ENCODE data around the gene FBLN7. TPM values are rescaled to one million over a fixed set of nuclear protein-coding genes. Genes with fewer than 3 reads are reported as not detected.
A peak's percentile ranks its signal among the peaks of the same experiment; 100 is the strongest.

FBLN7 gene
- total RNA-seq, 1 experiment from 2014 or later = 0.07 TPM

DNA sequence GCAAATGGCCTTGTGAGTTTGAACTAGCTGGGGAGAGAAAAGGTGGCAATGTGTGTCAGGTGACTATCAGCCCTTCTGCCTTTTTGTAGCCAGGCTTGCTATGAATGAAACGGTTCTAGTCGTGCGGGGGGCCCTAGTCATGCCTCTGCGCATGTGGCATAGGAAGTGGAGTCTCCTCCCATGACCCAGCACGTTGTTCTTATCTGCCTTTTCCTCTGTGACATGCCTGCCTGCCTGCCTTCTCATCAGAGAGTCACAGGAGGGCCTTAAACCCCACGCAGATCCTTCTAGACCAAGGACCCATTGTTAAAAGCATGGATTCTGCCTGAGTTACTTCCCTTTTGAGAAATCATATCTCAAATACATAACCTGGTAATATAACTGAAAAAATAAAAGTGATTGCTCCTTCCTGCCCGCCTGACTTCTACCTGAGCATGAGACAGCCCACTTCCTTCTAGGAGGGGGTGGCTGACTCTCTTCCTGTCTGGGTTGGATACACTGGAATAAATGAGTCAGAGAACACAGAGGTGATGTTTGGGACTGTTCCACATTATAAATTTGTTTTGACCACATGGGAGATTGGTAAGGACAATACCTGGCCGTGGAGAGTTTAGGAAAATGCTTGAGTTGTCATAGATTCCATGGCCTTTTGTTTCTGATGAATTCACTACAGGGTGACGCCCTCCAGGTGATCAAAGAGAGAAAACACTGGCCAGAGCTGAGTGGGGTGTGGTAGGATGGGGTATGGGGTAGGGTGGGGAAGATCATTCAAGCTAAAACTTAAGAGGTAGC lies 49.8 kb downstream of the FBLN7 start:
- H2AFZ ChIP-seq (ENCODE audit: low read length) = peak overlapping the region; percentile 11
- H3K27me3 ChIP-seq (ENCODE audit: low read length) = no peaks in the 10 kb centered on the region
- no peaks in the 10 kb centered on the region for H3K9me3 ChIP-seq (ENCODE audit: low read length)
- H4K20me1 ChIP-seq (ENCODE audit: insufficient read depth, low read depth, low read length) = no peaks in the 10 kb centered on the region
- no peaks in the 10 kb centered on the region for H3K79me2 ChIP-seq (ENCODE audit: low read length)
- H3K4me3 ChIP-seq (ENCODE audit: low read length) = no peak overlapping the region
- peaks cover 4% of the 10 kb centered on the region; the same call in 1 of the 2 replicates for H3K4me1 ChIP-seq (ENCODE audit: low read length)
- H3K27ac ChIP-seq (ENCODE audit: low read length) = no peak overlapping the region
- no peak for DNase-seq
- no peaks in the 10 kb centered on the region for H3K36me3 ChIP-seq (ENCODE audit: insufficient read depth, low read length)
- no peaks in the 10 kb centered on the region for H3K9me2 ChIP-seq (replicated peaks; ENCODE audit: insufficient read depth, low read length)
- H3K4me2 ChIP-seq (ENCODE audit: low read depth, low read length, poor library complexity, severe bottlenecking) = no peak overlapping the region
- 0 out of 2 replicates have a peak overlapping the region, but pooled peaks have one; percentile 16 for H3K9ac ChIP-seq (ENCODE audit: low read length)

DNA sequence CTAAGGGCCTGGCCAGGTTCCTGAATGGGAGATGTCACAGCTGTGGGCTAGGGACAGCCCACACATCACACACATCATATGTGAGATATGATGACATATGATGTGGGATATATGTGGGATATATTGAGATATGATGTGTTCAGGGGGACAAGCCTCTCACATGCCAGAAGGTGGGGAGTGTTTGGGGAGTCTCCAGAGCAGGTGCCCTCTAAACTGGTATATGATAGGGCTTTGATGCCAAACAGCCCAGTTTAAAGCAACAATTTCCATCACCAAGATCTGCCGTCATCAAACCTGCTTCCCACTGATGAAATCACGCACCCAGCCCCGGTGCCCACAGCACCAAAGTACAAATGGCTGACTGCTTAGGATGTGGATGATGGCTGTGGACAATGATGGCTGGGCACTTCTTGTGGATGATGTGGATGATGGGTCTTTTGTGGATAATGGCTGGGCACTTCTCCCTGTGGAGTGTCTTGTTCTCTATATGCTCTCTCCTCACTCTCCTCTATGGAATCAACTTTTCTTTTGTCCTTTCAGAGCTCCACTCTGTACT lies 50.9 kb downstream of the FBLN7 start:
- Histone ChIP-seq H3K79me2 (ENCODE audit: low read length) (no peaks in the 10 kb centered on the region), H3K9me3 (ENCODE audit: low read length) (no peaks in the 10 kb centered on the region), H3K4me1 (ENCODE audit: low read length) (peaks cover 4% of the 10 kb centered on the region; the same call in 1 of the 2 replicates), H3K9ac (ENCODE audit: low read length) (no peak overlapping the region), H3K9me2 (replicated peaks; ENCODE audit: insufficient read depth, low read length) (no peaks in the 10 kb centered on the region), H2AFZ (ENCODE audit: low read length) (no peak overlapping the region), H3K4me2 (ENCODE audit: low read depth, low read length, poor library complexity, severe bottlenecking) (no peak overlapping the region), H3K27me3 (ENCODE audit: low read length) (no peaks in the 10 kb centered on the region), H3K27ac (ENCODE audit: low read length) (no peak overlapping the region), H3K4me3 (ENCODE audit: low read length) (no peak overlapping the region), H4K20me1 (ENCODE audit: insufficient read depth, low read depth, low read length) (no peaks in the 10 kb centered on the region), H3K36me3 (ENCODE audit: insufficient read depth, low read length) (no peaks in the 10 kb centered on the region)
- no peak for DNase-seq

DNA sequence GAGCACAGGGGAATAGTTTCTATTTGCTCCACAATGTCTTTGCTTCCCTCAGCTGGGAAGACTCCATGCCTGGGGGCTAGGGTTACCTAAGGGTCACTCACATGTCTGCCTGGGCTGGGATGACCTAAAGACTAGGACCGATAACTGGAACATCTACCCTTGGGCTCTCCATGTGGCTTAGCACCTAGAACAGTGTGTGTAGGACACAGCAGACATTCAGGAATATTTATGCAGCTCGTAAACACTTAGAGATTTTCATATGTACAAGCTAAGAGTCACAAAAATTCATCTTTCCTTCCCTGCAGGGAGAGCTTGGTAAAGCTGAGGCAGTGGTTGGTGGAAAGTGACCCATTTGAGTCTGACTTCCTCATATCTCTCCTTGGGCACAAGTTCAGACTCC lies 55.8 kb downstream of the FBLN7 start:
- Histone ChIP-seq H3K9me3 (ENCODE audit: low read length) (no peaks in the 10 kb centered on the region), H3K79me2 (ENCODE audit: low read length) (no peaks in the 10 kb centered on the region), H3K36me3 (ENCODE audit: insufficient read depth, low read length) (no peaks in the 10 kb centered on the region), H3K27me3 (ENCODE audit: low read length) (no peaks in the 10 kb centered on the region), H3K4me3 (ENCODE audit: low read length) (no peak overlapping the region), H4K20me1 (ENCODE audit: insufficient read depth, low read depth, low read length) (no peaks in the 10 kb centered on the region), H3K27ac (ENCODE audit: low read length) (no peak overlapping the region), H3K9me2 (replicated peaks; ENCODE audit: insufficient read depth, low read length) (no peaks in the 10 kb centered on the region), H2AFZ (ENCODE audit: low read length) (no peak overlapping the region), H3K9ac (ENCODE audit: low read length) (no peak overlapping the region), H3K4me1 (ENCODE audit: low read length) (no peaks in the 10 kb centered on the region), H3K4me2 (ENCODE audit: low read depth, low read length, poor library complexity, severe bottlenecking) (no peak overlapping the region)
- no peak for DNase-seq

DNA sequence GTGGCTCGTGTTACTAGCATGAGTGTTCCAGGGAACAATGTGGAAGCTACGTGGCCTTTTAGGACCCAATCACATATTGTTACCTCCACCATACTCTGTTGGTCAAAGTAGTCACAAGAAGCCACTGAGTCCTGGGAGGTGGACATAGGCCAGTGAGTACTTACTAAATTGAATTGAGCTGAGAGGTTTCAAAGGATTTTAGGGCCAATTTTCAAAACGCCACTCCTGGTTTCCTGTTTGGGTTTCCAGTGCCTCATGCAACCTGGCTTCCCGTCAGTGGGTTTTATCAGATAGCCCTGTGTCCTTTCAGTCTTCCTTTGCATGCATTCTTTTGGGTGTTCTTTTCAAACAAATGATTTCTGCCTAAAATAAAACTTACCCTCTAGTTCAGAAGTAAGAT lies 56.3 kb downstream of the FBLN7 start:
- no peak overlapping the region for H3K4me2 ChIP-seq (ENCODE audit: low read depth, low read length, poor library complexity, severe bottlenecking)
- H3K79me2 ChIP-seq (ENCODE audit: low read length) = no peaks in the 10 kb centered on the region
- DNase-seq = no peak
- H3K4me1 ChIP-seq (ENCODE audit: low read length) = no peaks in the 10 kb centered on the region
- H3K9ac ChIP-seq (ENCODE audit: low read length) = no peak overlapping the region
- no peak overlapping the region for H2AFZ ChIP-seq (ENCODE audit: low read length)
- no peaks in the 10 kb centered on the region for H3K9me2 ChIP-seq (replicated peaks; ENCODE audit: insufficient read depth, low read length)
- no peaks in the 10 kb centered on the region for H4K20me1 ChIP-seq (ENCODE audit: insufficient read depth, low read depth, low read length)
- H3K27me3 ChIP-seq (ENCODE audit: low read length) = no peaks in the 10 kb centered on the region
- H3K27ac ChIP-seq (ENCODE audit: low read length) = no peak overlapping the region
- H3K9me3 ChIP-seq (ENCODE audit: low read length) = no peaks in the 10 kb centered on the region
- no peaks in the 10 kb centered on the region for H3K36me3 ChIP-seq (ENCODE audit: insufficient read depth, low read length)
- H3K4me3 ChIP-seq (ENCODE audit: low read length) = no peak overlapping the region

DNA sequence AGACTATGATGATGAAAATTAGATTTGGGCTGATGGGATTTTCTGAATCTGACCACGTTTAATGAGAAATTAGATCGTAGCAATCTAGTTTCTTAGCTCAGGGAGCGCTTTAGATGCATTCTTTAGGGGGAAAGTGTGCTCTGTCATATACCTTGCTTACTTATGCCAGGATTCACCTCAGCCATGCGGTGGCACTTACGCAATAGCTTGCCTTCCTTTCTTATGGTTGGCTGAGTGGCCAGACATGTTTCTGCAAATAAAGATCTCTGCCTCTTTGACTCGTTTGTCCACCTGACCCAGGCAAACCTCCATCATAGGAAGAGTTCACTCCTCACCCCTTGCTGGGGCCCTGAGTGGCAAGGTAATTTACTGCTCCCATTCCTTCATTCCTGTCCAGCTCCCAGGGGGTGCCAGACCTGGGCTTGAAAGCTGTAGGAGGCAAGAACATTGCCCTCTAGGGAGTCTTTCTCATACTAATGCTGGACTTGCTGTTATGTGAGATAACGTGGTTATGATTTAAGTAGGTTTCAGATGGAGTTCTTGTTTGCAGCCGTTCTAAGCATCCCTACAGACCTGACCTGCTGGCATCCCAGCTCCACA lies 57.1 kb downstream of the FBLN7 start:
- Histone ChIP-seq H3K4me1 (ENCODE audit: low read length) (no peaks in the 10 kb centered on the region), H3K9me3 (ENCODE audit: low read length) (no peaks in the 10 kb centered on the region), H3K79me2 (ENCODE audit: low read length) (no peaks in the 10 kb centered on the region), H4K20me1 (ENCODE audit: insufficient read depth, low read depth, low read length) (no peaks in the 10 kb centered on the region), H3K4me2 (ENCODE audit: low read depth, low read length, poor library complexity, severe bottlenecking) (no peak overlapping the region), H3K9me2 (replicated peaks; ENCODE audit: insufficient read depth, low read length) (no peaks in the 10 kb centered on the region), H3K9ac (ENCODE audit: low read length) (no peak overlapping the region), H3K36me3 (ENCODE audit: insufficient read depth, low read length) (no peaks in the 10 kb centered on the region), H3K27me3 (ENCODE audit: low read length) (no peaks in the 10 kb centered on the region), H3K4me3 (ENCODE audit: low read length) (no peak overlapping the region), H2AFZ (ENCODE audit: low read length) (no peak overlapping the region), H3K27ac (ENCODE audit: low read length) (no peak overlapping the region)
- DNase-seq = no peak

DNA sequence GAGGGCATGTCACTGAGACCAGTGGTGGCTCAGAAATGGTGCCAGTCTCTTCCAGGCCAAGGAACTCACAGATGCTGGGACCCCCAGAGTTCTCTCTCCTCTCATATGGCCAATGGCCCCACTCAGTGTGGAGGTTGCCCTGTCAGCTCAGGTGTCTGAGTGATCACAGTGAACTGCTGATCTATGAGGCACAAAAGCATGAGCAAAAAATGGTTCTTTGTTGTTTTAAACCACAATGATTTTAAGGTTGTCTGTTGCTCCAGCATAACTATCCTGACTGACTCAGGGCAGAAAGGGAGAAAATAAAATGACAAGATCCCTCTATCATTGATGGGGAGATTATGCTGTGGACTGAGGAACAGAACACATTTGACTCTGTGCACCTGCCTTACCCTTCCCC lies 57.8 kb downstream of the FBLN7 start:
- H3K9ac ChIP-seq (ENCODE audit: low read length) = no peak overlapping the region
- no peaks in the 10 kb centered on the region for H3K4me1 ChIP-seq (ENCODE audit: low read length)
- no peaks in the 10 kb centered on the region for H3K79me2 ChIP-seq (ENCODE audit: low read length)
- H3K27ac ChIP-seq (ENCODE audit: low read length) = no peak overlapping the region
- H3K4me2 ChIP-seq (ENCODE audit: low read depth, low read length, poor library complexity, severe bottlenecking) = no peak overlapping the region
- no peaks in the 10 kb centered on the region for H3K27me3 ChIP-seq (ENCODE audit: low read length)
- H3K4me3 ChIP-seq (ENCODE audit: low read length) = no peak overlapping the region
- H3K9me2 ChIP-seq (replicated peaks; ENCODE audit: insufficient read depth, low read length) = no peaks in the 10 kb centered on the region
- H2AFZ ChIP-seq (ENCODE audit: low read length) = no peak overlapping the region
- no peak for DNase-seq
- H3K9me3 ChIP-seq (ENCODE audit: low read length) = no peaks in the 10 kb centered on the region
- no peaks in the 10 kb centered on the region for H4K20me1 ChIP-seq (ENCODE audit: insufficient read depth, low read depth, low read length)
- no peaks in the 10 kb centered on the region for H3K36me3 ChIP-seq (ENCODE audit: insufficient read depth, low read length)

DNA sequence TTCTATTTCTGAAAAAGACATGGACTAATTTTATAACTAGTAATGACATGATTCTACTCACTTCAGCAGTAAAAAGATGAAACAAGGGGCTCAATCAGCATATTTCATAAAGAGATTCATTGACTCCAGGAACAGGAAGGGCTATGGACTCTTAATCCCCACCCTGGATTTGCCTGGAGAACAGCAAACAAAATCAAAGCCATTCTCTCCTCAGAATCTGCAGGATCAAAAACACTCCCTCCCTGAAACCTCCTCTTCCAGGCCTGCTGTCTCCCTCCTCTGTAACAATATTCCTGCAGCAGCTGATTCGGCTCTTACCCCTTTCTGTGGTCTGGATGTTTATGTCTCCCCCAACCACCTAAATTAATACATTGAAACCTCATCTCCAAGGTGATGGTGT lies 59.7 kb downstream of the FBLN7 start:
- Histone ChIP-seq H3K4me3 (ENCODE audit: low read length) (no peak overlapping the region), H3K4me2 (ENCODE audit: low read depth, low read length, poor library complexity, severe bottlenecking) (no peak overlapping the region), H3K79me2 (ENCODE audit: low read length) (no peaks in the 10 kb centered on the region), H3K27me3 (ENCODE audit: low read length) (no peaks in the 10 kb centered on the region), H3K4me1 (ENCODE audit: low read length) (no peaks in the 10 kb centered on the region), H3K9me3 (ENCODE audit: low read length) (no peaks in the 10 kb centered on the region), H3K9ac (ENCODE audit: low read length) (no peak overlapping the region), H4K20me1 (ENCODE audit: insufficient read depth, low read depth, low read length) (no peaks in the 10 kb centered on the region), H3K9me2 (replicated peaks; ENCODE audit: insufficient read depth, low read length) (no peaks in the 10 kb centered on the region), H3K27ac (ENCODE audit: low read length) (no peak overlapping the region), H3K36me3 (ENCODE audit: insufficient read depth, low read length) (no peaks in the 10 kb centered on the region), H2AFZ (ENCODE audit: low read length) (no peak overlapping the region)
- no peak for DNase-seq

DNA sequence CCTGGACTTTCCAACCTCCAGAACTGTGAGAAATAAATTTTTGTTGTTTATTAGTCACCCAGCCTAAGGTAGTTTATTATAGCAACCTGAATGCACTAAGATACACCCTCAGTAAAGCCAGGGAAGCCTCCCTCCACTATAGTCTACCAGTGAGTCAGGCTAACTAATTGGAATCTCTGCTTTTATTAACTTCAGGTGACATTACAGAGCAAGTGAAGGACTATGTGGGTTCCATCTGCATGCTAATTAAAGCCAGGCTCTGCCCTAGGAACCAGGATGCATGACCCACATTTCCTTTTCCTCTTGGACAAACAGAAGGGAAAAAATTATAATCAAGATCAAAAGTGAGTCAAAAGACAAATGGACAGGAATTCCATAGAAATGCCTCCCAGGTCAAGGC lies 60.6 kb downstream of the FBLN7 start:
- Histone ChIP-seq H3K36me3 (ENCODE audit: insufficient read depth, low read length) (no peaks in the 10 kb centered on the region), H3K4me2 (ENCODE audit: low read depth, low read length, poor library complexity, severe bottlenecking) (no peak overlapping the region), H3K4me3 (ENCODE audit: low read length) (no peak overlapping the region), H3K9me3 (ENCODE audit: low read length) (no peaks in the 10 kb centered on the region), H3K27ac (ENCODE audit: low read length) (no peak overlapping the region), H3K9me2 (replicated peaks; ENCODE audit: insufficient read depth, low read length) (no peaks in the 10 kb centered on the region), H3K27me3 (ENCODE audit: low read length) (no peaks in the 10 kb centered on the region), H3K9ac (ENCODE audit: low read length) (no peak overlapping the region), H4K20me1 (ENCODE audit: insufficient read depth, low read depth, low read length) (no peaks in the 10 kb centered on the region), H2AFZ (ENCODE audit: low read length) (no peak overlapping the region), H3K4me1 (ENCODE audit: low read length) (no peaks in the 10 kb centered on the region), H3K79me2 (ENCODE audit: low read length) (no peaks in the 10 kb centered on the region)
- DNase-seq = no peak
